ENCODE data around the gene TTC21A.

GRCh38 chr3:39114456-39114855 lies 7.0 kb downstream of the TTC21A start:
- TF ChIP-seq TAF1 (IDR thresholded peaks at IDR 0.05; ENCODE audit: low read depth) (no peak), RAD21 (IDR thresholded peaks at IDR 0.05; ENCODE audit: low read depth) (no peak), REST (IDR thresholded peaks at IDR 0.05; ENCODE audit: low read depth) (no peak), EGR1 (IDR thresholded peaks at IDR 0.05) (no peak), TCF12 (IDR thresholded peaks at IDR 0.05; ENCODE audit: low read depth) (no peak), MAX (IDR thresholded peaks at IDR 0.05) (no peak), EP300 (IDR thresholded peaks at IDR 0.05; ENCODE audit: borderline replicate concordance) (no peak), TEAD4 (IDR thresholded peaks at IDR 0.05) (no peak), FOXM1 (IDR thresholded peaks at IDR 0.05; ENCODE audit: borderline replicate concordance, low read depth) (no peak), CEBPB (IDR thresholded peaks at IDR 0.05) (no peak)
